ENCODE measurements around the gene NBPF14. TPM values are rescaled to one million over a fixed set of nuclear protein-coding genes. Genes with fewer than 3 reads are reported as not detected.
"Not testable (repeated sequence)": the region's sequence is repeated elsewhere in the genome, so short reads cannot be mapped to it uniquely, and the experiment has no call there.

The NBPF14 gene
- total and polyA plus RNA-seq, 2 of the 8 experiments (the other 6 are each of a cell fraction or from before 2014, with no cell fraction given): 6.0 to 8.8 TPM

DNA sequence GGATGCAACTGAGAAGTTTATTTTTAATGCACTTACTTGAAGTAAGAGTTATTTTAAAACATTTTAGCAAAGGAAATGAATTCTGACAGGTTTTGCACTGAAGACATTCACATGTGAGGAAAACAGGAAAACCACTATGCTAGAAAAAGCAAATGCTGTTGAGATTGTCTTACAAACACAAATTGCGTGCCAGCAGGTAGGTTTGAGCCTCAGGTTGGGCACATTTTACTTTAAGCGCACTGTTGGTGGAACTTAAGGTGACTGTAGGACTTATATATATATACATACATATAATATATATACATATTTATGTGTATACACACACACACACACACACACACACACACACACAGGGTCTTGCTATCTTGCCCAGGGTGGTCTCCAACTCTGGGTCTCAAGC lies 69.2 kb downstream of the NBPF14 start:
- H4K8ac ChIP-seq (ENCODE audit: extremely low read depth, insufficient read depth, low read length); CTCF ChIA-PET (ENCODE audit: partially characterized antibody): not testable (repeated sequence)
- 82% methylated on average over 2 of the region's 2 CpGs; no CpG with 5 or more reads in 1 of the 2 experiments for WGBS, 2 experiments (ENCODE audit: extremely low coverage in 1 of 2, insufficient coverage in 1 of 2, insufficient read length in 1 of 2, insufficient replicate concordance in 2 of 2, low coverage in 1 of 2, low lambda C conversion rate in 2 of 2, missing lambda C conversion rate in 1 of 2)

More for the DNA sequence above, 69.2 kb downstream of the NBPF14 start:
- H3K4me2 ChIP-seq (ENCODE audit: insufficient read depth in 1 of 2, low read depth in 2 of 2, low read length in 2 of 2); H4K91ac ChIP-seq (replicated peaks; ENCODE audit: insufficient read length, low read length); H2BK120ac ChIP-seq (replicated peaks; ENCODE audit: low read depth, low read length); H3K23ac ChIP-seq (ENCODE audit: insufficient read length); H3K9ac ChIP-seq (replicated peaks in 1 of 4; ENCODE audit: extremely low read depth in 1 of 4, low read depth in 3 of 4, low read length in 3 of 4); H3K56ac ChIP-seq (replicated peaks; ENCODE audit: insufficient read length, low read depth, low read length); POLR2A ChIA-PET (ENCODE audit: partially characterized antibody); H4K5ac ChIP-seq (ENCODE audit: insufficient read length, low read depth, low read length); H3K4me3 ChIP-seq (ENCODE audit: extremely low read depth in 1 of 4, insufficient read depth in 2 of 4, low read depth in 3 of 4, low read length in 4 of 4); H3K4me1 ChIP-seq (replicated peaks in 1 of 4; ENCODE audit: control insufficient read depth in 3 of 4, insufficient read depth in 4 of 4, low read length in 3 of 4); H4K20me1 ChIP-seq (replicated peaks in 1 of 2; ENCODE audit: control insufficient read depth in 1 of 2, insufficient read depth in 2 of 2, low read length in 2 of 2); H3K27me3 ChIP-seq (replicated peaks in 1 of 4; ENCODE audit: control insufficient read depth in 3 of 4, extremely low read depth in 1 of 4, insufficient read depth in 3 of 4, low read length in 3 of 4); H3K79me1 ChIP-seq (ENCODE audit: low read depth, low read length); H3K79me2 ChIP-seq (ENCODE audit: control insufficient read depth in 1 of 2, insufficient read depth in 2 of 2, low read length in 2 of 2); H3K36me3 ChIP-seq (ENCODE audit: control insufficient read depth in 2 of 4, insufficient read depth in 4 of 4, low read length in 3 of 4); H2BK12ac ChIP-seq (ENCODE audit: low read depth, low read length); H3K18ac ChIP-seq (ENCODE audit: extremely low read depth, low read length); H2BK5ac ChIP-seq (ENCODE audit: low read depth, low read length); H3K14ac ChIP-seq (ENCODE audit: insufficient read length); H2AFZ ChIP-seq (ENCODE audit: low read length); H3K9me3 ChIP-seq (ENCODE audit: insufficient read depth in 2 of 2, low read depth in 1 of 2, low read length in 1 of 2); H2AK5ac ChIP-seq (ENCODE audit: low read depth, low read length); H2BK15ac ChIP-seq (ENCODE audit: low read length); H2BK20ac ChIP-seq (ENCODE audit: low read length); FAIRE-seq; H3K27ac ChIP-seq (ENCODE audit: low read depth, low read length); H3K4ac ChIP-seq (replicated peaks; ENCODE audit: insufficient read length, low read depth, low read length); DNase-seq (ENCODE audit: low read depth in 1 of 2, low spot score in 2 of 2); H3K23me2 ChIP-seq (ENCODE audit: low read depth, low read length): not testable (repeated sequence)

Data from H1 (cell line).